GM19238 (cell line): ENCODE measurements around the gene IGSF22.
"Not testable (repeated sequence)": the region's sequence is repeated elsewhere in the genome, so short reads cannot be mapped to it uniquely, and the experiment has no call there.

Source experiments
- DNase-seq: peaks from one replicate; pipeline ENCODE4 v3.0.0; 2011; ENCODE audit warnings: low spot score; ENCODE audit not compliant: insufficient read length

IGSF22 gene

DNA sequence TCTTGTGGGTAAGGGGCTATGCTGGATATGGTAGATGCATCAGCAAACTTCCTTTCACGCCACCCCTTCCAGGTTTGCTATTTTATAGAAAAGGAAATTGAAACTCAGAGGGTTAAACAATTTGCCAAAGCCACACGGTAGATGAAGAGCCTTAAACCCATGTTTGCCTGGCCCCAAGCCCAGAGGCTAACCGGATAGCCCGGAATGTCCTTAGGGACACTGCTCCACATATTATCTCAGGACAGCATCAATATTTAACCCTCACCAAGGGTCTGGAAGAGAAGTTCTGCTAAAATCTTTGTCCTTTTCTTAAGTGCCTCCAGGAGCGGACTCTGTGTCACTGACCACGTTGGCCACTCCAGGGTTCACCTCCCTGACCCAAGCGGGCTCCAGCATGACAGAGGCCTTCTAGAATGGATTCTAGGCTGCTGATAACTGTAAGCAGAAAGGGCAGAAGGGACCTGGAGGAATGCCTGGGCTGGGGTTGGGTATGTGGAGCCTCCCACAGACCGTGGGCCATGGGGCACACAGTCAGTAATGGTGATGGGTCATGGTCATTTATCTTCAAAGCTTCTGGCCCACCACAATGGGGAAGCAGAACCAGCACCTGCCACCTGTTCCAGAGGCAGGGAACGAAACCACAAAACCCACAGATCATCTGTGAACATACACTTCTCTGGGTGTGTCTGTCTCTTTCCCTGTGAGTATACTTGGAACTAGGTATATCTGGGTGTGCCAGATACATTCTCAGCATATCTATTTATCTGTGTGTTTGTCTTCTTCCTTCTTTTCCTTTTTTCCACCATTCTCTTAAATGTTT lies 32.8 kb downstream of the IGSF22 start:
- DNase-seq = no peak

- DNase-seq = not testable (repeated sequence)
These were observed 34.4 kb downstream of the IGSF22 start for GRCh38 chr11:18691467-18692140.

DNA sequence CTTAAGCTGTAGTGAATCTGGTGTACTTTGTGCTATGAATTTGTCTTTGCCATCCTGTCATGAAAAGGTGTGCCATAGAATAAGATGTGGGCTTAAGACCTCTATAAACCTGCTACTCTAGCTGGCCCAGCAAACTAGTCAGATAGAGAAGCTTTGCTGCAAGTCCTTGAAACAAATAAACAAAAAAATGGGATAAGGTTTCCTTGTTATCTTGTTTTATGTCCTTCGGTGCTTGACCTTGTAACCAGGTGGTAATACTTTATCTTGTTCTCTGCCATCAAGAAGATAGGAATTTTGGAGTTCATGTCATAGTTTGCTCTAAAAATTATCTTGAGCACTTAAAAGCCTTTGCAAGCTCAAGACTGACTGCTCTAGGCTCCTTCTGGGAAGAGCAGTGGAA lies 41.7 kb downstream of the IGSF22 start:
- no peak for DNase-seq

- no peak for DNase-seq
These were observed 43.5 kb downstream of the IGSF22 start for GRCh38 chr11:18682466-18682865.

- not testable (repeated sequence) for DNase-seq
These were observed 44.0 kb downstream of the IGSF22 start for GRCh38 chr11:18681949-18682348.

DNA sequence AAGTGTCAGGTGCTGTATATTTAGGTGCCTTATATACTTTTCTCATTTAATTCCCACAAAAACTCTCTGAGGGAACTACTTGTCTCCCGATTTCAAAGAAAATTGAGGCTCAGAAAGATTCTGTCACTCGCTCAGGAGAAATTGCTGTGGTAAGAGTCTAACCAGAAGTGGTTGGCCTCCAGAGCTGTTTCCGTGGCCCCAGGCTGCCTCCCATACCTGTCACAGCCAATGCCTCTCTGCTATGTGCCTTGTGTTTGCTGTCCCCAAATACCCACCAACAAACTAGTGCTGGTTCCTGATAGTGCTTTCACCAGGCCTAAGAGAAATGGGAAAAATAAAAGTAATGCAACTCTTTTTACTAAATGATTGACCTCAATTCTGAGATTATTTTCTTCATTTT lies 48.4 kb downstream of the IGSF22 start:
- DNase-seq = no peak

GRCh38 chr11:18676803-18677202 lies 49.2 kb downstream of the IGSF22 start:
- DNase-seq = no peak

- not testable (repeated sequence) for DNase-seq
These were observed 53.8 kb downstream of the IGSF22 start for GRCh38 chr11:18672209-18672608.

- no peak for DNase-seq
These were observed 54.7 kb downstream of the IGSF22 start for GRCh38 chr11:18671246-18671645.

GRCh38 chr11:18669711-18670110 lies 56.3 kb downstream of the IGSF22 start:
- DNase-seq = no peak

GRCh38 chr11:18669219-18669596 lies 56.8 kb downstream of the IGSF22 start:
- DNase-seq = no peak

DNA sequence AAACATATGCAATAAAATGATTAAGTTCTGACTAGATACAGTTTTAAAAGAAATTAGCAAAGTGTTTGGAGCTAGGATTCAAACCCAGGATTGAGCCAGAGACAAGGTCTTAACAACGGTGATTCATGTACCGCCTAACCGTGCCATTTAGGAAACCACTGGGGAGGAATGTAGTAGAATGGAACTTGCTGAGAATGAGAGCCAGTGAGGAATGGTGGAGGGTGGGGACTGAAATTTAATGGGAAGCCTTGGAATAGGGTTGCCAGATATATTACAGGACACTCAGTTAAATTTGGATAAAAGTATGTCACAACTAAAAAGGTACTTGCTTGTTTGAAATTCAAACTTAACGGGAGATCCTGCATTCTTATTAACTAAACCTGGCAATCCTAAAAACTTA lies 57.9 kb downstream of the IGSF22 start:
- DNase-seq = no peak

GRCh38 chr11:18665353-18665872 lies 60.6 kb downstream of the IGSF22 start:
- not testable (repeated sequence) for DNase-seq

GRCh38 chr11:18657673-18658072 lies 68.3 kb downstream of the IGSF22 start:
- DNase-seq = no peak
